GM19351 (cell line): Measurements from ENCODE around the gene IL6R.
"Not testable (repeated sequence)": the region's sequence is repeated elsewhere in the genome, so short reads cannot be mapped to it uniquely, and the experiment has no call there.

ENCODE experiments used
- ATAC-seq: cut with Tn5 transposase; IDR thresholded peaks from one replicate; pipeline ENCODE4 v1.9.1; 2021; ENCODE audit warnings: mild to moderate bottlenecking, moderate library complexity; ENCODE audit not compliant: unreplicated experiment

The IL6R gene

DNA sequence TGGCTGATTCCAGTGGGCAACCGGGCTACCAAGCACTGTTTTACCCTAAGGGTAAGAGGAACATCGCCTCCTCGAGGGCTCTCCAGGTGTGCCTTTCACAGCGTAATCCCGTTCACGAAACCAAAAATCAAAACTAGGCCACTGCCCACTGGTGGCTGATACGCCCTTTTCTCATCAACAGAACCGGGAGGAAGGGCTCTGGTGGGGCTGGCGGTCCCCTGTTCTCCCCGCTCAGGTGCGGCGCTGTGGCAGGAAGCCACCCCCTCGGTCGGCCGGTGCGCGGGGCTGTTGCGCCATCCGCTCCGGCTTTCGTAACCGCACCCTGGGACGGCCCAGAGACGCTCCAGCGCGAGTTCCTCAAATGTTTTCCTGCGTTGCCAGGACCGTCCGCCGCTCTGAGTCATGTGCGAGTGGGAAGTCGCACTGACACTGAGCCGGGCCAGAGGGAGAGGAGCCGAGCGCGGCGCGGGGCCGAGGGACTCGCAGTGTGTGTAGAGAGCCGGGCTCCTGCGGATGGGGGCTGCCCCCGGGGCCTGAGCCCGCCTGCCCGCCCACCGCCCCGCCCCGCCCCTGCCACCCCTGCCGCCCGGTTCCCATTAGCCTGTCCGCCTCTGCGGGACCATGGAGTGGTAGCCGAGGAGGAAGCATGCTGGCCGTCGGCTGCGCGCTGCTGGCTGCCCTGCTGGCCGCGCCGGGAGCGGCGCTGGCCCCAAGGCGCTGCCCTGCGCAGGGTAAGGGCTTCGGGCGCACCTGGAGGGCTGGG is at the start of gene IL6R:
IL6R (plus strand) TSS at position 360 of the 763 bp plus-strand sequence; CDS start at position 647, 287 bp downstream.
- peak; percentile 44 for ATAC-seq

DNA sequence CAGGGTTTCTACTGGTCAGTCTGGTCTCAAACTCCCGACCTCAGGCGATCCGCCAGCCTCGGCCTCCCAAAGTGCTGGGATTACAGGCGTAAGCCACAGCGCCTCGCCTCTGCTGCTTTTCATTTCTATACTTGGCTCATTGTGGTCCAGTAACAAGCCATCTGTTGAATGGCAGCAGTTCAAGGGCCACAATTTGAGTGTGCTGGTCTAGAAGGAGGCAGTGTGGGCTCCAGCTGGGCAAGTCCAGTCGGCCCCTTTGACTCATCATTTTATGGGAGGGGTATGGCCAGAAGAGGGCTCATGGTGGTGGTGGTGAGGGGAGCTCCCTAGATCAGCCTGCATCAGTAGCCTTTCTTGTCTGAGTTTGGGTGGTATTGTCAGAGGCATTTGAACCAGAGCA is 46.6 kb upstream of the IL6R start:
- ATAC-seq = no peak

DNA sequence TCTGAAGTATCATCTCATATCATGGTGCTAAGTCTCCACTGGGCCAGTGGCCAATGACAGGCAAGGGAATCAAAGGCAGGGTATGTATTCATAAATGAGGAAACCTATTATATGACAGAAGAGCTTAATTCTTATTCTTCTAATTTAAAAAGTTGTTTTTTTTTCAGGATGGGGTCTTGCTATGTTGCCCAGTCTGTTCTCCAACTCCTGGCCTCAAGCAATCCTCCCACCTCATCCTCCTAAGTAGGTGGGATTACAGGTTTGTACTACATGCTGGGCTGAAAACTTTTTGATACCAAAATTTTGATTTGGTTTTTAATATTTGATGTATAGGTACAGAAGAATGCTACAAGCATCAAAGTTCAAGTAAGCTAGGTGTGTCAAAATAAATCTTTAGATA is 44.9 kb upstream of the IL6R start:
- ATAC-seq = no peak

DNA sequence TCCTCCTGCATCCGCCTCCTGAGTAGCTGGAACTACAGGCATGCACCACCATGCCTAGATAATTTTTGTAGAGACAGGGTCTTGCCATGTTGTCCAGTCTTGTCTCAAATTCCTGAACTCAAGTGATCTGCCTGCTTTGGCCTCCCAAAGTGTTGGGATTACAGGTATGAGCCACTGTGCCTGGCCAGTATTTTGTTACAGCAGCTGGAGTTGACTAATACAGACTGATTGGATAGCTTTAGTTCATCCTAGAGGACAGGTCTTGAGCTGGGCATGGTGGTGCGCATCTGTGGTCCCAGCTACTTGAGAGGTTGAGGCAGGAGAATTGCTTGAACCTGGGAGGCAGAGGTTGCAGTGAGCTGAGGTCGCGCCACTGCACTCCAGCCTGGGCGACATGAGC is 44.3 kb upstream of the IL6R start:
- ATAC-seq = not testable (repeated sequence)

DNA sequence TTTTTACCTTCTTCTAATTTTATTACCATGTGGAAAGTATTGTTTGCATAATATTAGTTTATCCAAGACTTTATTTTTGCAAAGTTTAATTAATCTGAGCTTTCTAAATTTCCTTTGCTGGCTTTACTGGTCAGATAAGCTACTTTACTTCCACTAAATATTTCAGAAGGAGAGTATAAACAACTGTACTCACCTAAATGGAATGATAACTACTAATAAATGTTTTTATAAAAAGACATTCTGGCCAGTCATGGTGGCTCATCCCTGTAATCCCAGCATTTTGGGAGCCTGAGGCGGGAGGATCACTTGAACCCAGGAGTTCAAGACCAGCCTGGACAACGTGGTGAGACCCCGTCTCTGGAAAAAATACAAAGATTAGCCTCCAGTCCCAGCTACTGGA is 43.8 kb upstream of the IL6R start:
- ATAC-seq = no peak

DNA sequence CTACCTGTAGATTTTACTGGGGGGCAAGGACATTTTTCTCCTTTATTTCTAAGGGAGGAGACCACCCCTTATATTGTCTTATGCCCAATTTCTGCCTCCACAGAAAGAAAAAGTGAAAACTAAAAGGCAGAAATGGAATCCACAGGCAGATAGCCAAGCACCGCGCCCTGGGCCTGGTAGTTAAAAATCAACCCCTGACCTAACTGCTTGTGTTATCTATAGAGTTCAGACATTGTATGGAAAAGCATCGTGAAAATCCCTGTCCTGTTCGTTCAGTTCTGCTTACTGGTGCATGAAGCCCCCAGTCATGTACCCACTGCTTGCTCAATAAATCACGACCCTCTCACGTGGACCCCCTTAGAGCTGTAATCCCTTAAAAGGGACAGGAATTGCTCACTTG is 33.7 kb upstream of the IL6R start:
- no peak for ATAC-seq

DNA sequence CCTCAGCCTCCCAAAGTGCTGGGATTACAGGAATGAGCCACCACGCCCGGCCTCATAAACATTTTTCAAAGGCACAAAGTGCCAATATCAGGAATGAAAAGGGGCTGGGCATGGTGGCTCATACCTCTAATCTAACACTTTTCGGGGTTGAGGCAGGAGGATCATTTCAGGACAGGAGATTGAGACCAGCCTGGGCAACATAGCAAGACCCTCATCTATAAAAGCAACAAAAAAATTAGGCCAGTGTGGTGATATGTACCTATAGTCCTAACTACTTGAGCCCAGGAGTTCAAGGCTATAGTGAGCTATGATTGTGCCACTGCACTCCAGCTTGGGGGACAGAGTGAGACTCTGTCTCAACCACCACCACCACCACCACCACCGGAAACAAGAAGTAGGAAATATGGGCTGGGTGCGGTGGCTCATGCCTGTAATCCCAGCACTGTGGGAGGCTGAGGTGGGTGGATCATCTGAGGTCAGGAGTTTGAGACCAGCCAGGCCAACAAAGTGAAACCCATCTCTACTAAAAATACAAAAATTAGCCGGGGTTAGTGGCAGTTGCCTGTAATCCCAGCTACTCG is 31.3 kb upstream of the IL6R start:
- not testable (repeated sequence) for ATAC-seq

DNA sequence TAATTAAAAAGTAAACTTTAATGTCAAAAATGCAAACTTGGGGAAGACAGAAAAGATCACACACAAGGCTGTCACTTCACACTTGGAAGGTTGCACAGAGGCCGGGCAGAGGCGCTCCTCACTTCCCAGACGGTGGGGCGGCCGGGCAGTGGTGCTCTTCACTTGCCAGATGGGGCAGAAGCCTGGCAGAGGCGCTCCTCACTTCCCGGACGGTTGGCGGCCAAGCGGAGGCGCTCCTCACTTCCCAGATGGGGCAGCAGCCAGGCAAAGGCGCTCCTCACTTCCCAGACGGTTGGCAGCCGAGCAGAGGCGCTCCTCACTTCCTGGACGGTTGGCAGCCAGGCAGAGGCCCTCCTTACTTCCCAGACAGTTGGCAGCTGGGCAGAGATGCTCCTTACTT is 25.8 kb upstream of the IL6R start:
- no peak for ATAC-seq

DNA sequence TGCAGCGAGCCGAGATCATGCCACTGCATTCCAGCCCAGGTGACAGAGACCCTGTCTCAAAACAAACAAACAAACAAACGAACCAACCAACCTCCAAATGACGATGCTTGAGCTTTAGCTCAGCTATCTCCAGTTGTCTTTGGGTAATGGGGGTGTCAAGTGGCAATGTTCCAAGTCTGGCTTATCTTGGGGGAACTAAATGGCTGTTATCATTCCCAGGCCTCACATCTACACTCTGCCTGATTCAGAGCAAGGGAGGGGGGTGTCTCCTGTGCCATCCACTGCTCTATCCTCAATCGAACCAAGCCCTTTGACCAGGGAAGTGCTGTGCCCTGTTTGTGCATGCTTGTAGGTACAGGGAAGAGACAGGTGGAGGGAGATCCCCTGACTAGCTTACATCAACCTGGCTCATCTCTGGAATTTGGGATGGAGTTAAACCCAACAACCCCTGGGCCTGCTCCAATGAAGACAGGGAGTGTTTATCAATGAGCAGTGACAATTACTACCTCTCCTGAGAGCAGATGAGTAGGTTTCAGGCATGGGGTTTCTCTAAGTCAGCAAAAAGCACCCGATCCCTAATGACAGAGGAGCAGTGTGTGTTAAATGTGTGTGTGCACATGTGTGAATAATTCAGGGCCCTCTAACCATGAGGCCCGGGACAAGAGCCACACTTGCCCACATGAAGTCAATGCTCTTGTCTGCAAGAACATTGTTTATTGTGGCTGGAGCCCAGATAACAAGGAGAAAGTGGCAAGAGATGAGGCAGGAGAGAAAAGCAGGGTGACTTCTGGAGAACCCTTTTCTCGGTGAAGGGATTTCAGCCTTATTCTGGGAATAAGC is 20.3 kb upstream of the IL6R start:
- no peak for ATAC-seq

DNA sequence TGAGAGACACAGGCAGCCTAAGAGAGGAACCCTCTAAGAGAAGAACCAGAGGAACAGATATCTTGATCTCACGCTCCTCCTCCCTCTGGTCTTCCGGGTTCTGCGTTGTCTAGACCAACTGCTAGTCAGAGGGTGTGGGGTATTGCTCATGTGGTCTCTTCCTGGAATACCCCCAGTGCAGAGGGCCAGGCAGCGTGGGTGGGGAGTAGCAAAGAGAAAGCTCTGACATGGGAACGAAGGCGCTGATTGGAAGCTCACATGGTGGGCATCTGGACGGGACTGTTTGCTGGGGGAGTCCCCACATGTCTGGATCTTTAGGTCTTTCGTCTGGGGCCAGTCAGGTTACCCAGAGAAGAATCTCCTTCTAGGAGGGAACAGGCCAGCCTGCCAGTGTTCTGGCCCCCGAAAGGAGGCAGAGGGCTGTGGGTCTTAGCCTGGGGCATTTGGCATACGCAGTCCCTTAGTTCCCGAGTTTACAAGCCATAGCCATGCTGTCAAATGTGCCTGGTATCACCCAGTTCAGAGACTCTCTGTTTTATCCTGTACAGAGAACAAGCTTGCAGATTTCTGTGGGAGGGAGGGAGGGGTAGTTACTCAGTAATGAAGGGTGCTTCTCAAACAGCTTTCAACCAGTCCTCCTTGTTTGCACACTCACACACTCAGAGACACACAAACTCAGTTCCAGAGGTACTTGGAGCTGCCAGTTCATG is 18.3 kb upstream of the IL6R start:
- ATAC-seq = peak; percentile 50

DNA sequence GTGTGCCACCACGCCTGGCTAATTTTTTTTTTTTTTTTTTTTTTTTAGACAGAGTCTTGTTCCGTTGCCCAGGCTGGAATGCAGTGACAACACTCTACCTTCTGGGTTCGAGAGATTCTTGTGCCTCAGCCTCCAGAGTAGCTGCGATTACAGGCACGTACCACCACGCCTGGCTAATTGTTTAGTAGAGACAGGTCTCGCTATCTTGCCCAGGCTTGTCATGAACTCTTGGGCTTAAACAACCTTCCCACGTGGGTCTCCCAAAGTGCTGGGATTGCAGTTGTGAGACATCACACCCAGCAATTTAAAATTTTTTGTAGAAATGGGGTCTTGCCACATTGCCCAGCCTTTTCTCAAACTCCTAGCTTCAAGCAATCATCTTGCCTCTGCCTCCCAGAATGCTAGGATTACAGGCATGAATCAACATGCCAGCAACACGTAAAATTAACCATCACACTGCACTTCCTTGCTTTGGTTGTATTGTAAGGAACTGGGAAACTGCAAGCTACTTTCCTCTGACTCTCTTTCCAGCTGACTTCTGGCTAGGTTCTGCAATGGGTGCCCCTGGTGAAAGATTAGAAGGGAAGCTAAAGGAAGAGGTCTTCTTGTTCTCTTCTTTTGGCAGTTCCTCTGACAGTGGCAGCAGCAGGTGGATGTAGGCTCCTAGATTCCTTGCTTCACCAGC is 13.9 kb upstream of the IL6R start:
- no peak for ATAC-seq

DNA sequence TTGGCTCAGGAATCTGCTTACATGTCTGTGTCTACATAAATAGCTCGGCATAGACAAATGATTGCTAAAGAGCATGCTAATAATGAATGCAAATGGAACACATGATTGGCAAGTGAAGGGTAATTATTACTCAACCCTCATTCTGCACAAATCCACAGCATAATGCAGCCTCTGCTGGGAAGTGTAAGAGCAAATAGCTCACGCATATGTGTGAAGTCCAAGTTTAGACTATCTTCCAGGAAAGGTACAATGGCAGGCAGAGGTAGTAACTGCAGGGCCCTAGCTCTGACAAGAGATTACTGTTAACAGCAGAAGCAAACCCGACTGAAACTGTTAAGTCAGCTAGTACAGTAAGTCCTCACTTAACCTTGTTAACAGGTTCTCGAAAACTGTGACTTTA is 7.0 kb upstream of the IL6R start:
- no peak for ATAC-seq

DNA sequence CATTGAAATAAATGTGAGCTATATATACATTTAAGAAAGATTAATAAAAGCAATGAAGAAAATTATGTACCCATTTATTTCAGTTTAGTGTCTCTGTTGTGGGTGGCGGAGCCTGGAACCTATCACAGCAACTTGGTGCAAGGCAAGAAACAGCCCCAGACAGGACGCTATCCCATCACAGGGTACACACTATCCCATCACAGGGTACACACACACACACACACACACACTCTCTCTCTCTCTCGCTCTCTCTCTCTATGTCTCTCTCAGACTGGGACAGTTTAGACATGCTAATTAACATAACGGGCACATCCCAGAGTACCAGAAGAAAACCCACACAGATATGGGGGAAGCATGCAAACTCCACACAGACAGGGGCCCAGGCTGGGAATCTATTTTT is 6.5 kb upstream of the IL6R start:
- no peak for ATAC-seq

DNA sequence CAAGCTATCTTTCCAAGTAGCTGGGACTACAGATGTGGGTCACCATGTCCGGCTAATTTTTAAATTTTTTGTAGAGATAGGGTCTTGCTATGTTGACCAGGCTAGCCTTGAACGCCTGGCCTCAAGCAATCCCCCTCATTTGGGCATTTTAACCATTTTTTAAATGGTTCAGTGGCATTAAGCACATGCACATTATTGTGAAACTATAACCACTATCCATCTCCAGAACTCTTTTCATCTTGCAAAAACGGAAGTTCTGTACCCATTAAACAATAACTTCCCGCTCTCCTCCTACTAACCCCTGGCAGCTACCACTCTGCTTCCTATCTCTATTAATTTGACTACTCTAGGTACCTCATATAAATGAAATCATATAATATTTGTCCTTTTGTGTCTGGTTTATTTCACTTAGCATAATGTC is 4.8 kb upstream of the IL6R start:
- no peak for ATAC-seq

DNA sequence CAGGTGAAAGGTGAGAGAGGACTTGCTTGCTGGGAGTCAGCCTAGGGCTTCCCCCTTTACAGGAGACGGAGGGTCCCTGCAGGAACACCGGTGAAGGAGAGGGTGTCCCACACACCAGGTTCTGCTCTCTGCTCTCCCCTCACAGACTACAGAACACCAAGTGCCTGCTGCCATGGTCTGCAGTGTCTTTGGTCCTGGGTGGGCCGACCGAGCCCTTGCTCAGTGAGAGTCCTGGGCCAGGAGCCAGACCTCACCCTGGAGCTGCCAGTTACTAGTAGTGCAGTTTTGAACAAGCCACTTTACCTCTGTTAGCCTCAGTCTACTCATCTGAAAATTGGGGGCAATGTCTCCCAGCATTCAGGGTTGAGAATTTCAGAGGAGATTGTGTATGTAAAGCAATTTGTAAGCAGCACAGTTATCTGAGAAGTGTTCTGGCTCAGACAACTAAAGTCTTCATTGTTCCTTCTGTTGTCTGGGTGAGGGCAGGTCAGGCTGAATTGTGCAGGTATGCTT is 2.7 kb upstream of the IL6R start:
- no peak for ATAC-seq

DNA sequence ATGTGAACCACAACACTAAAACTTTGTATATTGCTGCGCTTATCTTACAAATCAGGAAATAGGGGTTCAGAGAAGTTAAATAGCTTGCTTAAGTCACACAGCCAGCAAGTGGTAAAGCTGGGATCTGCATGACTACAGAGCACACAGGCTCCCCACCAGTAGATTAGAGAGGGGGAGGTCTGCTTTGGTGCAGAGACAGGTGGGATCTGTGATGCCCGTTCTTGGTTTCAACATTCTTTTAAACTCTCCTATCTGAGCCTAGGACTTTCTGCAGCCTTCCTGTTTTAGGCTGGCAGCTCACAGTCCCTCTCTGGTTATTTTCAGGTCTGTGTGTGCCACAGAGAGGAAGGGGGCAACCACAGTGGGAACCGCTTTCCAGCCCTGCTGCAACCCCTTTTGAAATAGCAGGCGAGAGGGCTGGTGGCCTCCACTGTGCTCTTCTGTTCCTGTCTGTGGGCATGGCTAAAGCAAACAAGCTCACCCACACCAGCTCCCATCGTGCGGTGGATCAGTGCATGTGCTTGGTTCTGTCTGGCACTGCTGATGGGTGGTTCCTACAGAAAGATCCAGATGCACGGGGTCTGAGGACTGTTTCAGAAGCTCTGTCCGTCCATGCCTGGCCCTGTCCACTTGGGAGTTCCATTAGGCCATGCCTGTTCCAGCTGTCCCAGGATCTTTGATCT is 1.7 kb upstream of the IL6R start:
- ATAC-seq = no peak

DNA sequence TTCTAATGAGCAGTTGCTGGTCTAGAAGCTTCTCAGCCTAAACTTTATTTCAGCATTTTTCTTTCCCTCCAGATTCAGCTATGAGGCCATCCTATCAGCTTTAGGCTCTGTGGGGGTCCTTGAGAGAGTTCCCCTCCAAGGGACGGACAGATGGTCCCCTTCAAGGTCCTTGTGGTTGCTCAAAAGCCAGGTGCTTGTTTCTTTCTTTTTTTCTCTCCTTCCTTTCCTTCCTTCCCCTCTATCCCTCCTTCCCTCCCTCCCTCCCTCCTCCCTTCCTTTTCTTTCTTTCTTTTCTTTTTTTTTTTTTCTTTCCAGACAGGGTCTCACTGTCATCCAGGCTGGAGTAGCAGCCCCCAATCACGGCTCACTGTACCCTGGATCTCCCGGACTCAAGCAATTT is 1.2 kb upstream of the IL6R start:
- ATAC-seq = no peak

DNA sequence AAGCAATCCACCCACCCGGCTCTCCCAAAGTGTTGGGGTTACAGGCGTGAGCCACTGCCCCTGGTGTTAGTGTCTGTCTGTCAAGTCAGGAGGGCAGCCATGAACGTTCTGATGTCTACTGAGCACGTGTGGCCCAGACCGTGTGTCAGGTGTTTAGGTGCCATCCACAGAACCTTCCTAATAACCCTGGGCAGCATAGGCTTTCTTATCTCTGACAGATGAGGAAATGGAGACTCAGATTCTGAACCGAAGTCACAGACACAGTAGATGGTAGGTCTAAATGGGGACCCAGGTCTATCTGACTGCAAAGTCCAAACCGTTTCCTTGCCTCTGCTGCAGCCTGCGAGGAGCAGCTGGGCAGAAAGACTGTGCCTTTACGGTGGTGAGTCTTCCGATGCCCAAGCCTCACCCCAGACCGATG is 622 bp upstream of the IL6R start:
- no peak for ATAC-seq

DNA sequence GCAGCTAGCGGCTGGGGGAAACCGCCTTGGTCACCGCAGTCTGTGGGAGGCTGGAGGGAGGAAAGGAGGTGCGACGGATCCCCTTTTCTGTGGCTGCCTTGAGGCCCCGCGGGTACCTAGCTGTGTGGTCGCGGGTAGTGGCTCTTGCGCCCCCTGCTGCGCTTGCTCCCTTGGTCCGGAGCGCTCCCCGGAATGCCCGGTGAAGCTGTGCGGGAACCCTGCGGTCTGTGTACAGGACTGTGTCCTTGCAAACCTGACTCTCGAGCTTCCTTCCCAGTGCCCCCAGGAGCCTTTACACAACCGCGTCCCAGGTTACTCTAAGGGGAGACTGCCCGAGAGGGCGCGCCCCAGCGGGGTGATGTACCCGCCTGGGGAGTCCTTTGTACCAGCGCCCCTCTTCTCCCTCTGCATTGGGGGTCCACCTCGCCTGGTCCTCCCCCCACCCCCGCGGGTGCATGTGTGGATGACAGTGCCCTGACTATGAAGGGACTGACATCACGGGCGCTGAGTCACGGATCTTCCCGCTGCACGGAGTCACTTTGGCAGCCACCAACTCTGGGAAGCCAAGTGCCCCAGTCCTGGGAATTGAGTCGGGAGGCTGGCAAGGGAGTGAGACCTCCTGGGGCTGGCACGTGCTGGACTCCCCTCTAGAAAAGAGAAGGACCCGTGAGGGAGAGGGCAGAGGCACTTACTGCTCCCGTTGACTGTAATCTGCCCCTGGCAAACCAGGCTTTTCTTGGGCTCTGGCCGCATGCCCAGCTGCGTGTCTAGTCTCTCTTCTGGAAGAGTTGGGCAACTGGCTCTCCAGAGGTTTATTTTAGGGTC is 816 bp downstream of the IL6R start:
- ATAC-seq = no peak
